ENCODE data around the gene JAK2.

DNA sequence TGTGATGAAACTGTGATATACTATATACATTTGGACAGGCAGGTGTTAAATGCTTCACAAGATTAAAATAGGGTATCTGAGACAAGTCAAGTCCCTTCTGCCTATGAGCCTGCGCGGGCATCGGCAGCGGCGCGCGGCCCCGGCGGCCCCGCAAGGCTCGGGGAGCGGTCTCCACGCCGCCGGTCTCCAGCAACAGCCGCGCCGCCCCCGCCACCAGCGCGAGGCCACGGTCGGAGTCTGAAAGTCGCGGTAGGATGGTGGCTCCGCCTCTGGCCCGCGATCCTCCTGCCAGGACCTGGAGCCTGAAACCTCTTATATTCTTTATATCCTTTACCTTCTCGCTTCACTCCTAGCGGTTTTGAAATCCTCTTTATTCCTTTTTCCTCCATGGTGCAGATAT, 100.9 kb downstream of the JAK2 start:
- no peak for TF ChIP-seq JUND (IDR thresholded peaks at IDR 0.05; ENCODE audit: borderline replicate concordance, low read depth, low read length)
- TF ChIP-seq JUND (tag; IDR thresholded peaks at IDR 0.05; ENCODE audit: borderline replicate concordance, low read depth, low read length), result no peak
- no peak for TF ChIP-seq EP400 (IDR thresholded peaks at IDR 0.05)
- no peak for TF ChIP-seq EP300 (IDR thresholded peaks at IDR 0.05; ENCODE audit: low read length)
